C1 segment of cervical spinal cord (tissue), 14 donors: ENCODE measurements around the gene TMC5.
A peak's percentile ranks its signal among the peaks of the same experiment; 100 is the strongest.

Source experiments
- DNase-seq, 14 donors: peaks; one replicate each; lab custom pipeline; 2025; lab: John Stamatoyannopoulos, UW

Gene TMC5

GRCh38 chr16:19460397-19460796 lies 42.7 kb downstream of the TMC5 start:
- DNase-seq, result no peak

DNA sequence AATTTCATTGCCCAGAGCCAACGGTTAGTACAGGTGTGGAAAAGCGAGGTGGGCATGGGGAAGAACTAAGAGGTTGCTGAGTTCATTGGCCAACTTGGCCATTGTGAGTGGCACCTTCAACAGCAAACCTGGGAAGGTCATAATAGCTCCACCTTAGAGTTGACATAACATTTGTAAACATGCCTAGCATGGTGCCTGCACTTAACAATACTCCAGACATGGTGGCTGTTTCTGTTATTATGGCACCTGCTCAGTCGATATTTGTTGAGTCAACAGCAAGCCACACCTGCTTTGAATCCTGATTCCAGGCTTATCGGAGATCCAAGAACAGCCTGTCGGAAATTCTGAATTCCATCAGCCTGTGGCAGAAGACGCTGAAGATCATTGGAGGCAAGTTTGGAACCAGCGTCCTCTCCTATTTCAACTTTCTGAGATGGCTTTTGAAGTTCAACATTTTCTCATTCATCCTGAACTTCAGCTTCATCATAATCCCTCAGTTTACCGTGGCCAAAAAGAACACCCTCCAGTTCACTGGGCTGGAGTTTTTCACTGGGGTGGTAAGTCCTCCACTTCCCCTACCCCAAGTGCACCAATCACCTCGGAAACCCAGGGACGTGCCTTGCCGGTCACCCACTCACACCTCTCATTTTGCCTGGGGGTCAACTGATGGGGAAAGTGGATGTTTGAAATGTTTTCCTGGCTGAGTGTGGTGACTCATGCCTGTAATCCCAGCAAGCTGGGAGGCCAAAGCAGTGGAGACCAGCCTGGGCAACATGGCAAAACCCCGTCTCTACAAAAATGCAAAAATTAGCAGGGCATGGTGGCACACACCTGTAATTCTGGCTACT lies 46.0 kb downstream of the TMC5 start:
- DNase-seq, result no peak

DNA sequence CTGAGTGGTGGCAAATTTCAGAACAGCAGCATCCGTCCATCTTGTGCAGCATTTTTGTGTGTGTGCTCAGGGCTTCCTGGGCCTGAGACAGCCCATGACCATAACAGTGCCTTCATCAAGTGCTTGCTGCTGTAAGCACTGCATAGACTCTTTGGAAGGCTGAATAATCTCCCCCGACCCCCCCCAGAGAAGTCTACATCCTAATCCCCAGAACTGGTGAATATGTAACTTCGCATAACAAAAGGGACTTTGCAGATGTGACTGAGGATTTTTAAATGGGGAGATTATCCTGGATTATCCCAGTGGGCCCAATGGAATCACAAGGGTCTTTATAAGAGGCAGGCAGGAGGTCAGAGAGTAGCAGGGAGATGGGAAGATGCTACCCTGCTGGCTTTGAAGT lies 50.6 kb downstream of the TMC5 start:
- DNase-seq, result no peak

- no peak for DNase-seq
These were observed 54.8 kb downstream of the TMC5 start for GRCh38 chr16:19472482-19472881.

GRCh38 chr16:19474617-19475016 lies 56.9 kb downstream of the TMC5 start:
- no peak for DNase-seq

DNA sequence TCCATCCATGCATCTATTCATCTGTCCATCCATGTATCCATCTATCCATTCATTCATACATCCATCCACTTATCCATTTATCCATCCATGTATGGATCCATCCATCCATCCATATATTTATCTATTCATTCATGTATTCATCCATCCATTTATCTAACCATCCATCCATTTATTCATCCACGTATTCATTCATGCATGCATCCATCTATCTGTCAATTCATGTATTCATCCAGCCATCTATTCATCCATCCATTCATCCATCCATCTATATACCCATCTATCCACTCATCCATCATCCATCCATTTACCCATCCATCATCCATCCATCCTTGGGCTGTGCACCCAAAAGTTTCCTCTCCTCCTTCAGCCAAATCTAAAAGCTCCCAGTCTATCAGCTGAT lies 60.8 kb downstream of the TMC5 start:
- DNase-seq, result no peak

- DNase-seq, result no peak
These were observed 61.6 kb downstream of the TMC5 start for GRCh38 chr16:19479302-19479721.

DNA sequence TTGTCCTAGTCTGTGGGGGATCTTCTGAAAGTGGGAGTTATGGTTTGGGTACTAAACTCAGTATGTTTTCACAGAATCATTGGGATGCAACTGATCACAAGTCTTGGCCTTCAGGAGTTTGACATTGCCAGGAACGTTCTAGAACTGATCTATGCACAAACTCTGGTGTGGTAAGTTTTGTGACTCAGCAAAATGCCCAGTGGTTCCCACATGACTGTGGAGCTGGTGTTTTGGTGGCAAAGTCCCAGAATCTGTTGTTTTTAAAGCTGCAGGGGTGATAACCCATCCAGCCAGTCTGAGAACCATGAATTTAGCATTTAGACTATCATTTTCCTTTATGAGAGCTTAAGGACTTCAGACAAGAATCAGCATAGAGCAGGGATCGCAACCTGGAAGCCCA lies 63.6 kb downstream of the TMC5 start:
- no peak for DNase-seq

DNA sequence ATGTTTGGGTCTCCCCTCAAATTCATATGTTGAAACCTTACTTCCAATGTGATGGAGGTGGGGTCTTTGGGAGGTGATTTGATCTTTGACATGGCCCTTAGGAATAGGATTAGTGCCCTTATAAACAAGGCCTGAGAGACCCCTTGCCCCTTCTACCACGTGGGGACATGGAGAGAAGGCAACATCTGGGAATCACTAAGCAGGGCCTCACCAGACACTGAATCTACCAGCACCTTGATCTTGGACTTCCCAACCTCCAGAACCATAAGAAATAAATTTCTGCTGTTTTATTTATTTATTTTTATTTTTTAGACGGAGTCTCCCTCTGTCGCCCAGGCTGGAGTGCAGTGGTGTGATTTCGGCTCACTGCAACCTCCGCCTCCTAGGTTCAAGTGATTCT lies 64.1 kb downstream of the TMC5 start:
- DNase-seq, result no peak

- DNase-seq, result no peak
These were observed 64.6 kb downstream of the TMC5 start for GRCh38 chr16:19482291-19482690.

DNA sequence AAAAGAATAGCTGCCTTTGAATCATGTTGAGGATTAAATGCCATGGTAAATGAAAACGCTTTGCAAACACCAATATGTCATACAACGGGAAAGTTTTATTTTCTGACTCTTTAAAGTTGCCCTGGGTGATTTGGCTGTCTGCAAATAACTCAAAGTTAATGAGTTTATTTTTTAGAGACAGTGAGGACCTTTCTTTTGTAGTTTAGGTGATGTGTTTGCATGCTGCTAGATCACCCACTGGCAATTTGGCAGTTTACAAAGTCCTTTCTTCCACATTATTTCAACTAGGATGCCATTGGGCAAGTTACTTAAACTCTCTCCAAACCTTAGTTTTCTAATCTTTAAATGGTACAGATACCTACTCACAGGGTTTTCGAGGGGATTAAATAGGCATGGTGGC lies 66.4 kb downstream of the TMC5 start:
- DNase-seq, result no peak

DNA sequence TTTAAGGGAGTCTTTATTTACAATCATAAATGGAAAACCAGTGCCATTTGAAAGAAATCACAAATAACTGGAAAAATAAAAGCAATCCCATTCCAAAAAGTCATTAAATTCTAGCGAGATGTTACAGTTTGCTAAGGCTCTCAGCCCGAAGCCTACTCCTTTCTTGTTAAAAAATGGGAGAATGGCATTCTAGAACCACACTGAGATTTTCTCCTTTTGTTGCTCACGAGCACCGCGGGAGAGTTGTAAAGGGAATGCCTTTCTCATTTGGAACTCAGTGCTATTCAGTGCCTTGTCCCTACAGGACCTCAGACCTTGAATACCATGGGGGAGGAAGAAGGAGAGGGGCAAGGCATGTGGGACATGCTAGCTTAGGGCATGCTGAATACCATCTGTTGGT lies 67.9 kb downstream of the TMC5 start:
- no peak for DNase-seq

GRCh38 chr16:19486051-19486450 lies 68.4 kb downstream of the TMC5 start:
- DNase-seq, result no peak

- DNase-seq, result no peak
These were observed 69.2 kb downstream of the TMC5 start for GRCh38 chr16:19486750-19487325.

DNA sequence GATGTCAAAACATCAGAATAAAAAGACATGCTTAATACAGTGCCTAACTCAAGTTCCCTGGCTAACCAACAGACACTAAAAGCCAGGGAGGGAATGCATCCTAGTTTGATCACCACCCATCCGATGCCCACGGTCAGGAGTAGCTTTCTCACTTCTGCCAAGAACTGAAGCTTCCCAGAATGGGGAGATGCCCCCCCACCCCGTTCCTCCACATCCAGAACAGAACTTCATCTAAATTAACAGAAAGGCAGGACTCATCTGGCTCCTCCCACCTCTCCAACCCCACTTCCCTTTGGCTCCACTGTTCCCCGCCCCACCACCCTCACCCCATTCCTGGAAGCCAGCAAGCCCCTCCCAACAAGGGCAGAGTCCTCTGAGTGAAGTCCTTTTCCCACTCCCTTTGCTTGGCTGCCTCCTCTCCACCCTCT lies 70.5 kb downstream of the TMC5 start:
- DNase-seq, result no peak

- no peak for DNase-seq
These were observed 72.9 kb downstream of the TMC5 start for GRCh38 chr16:19490619-19491018.

DNA sequence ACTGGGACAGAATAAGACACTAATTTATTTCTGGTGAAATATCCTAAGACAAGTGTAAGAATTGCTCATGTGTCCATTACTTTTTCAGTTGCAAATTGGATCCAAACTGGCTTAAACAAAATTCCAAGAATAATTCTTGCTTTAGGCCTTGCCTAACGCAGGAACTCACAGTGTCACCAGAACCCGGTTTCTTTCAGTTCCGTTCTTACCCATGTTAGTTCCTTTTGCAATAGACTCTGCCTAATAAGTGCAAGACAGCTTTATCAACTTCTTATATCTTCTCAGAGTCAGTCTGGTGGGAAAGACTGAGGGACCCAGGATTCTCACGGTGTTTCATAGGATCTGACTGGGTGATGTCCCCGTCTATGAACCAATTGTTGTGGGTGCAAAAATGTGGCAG lies 79.5 kb downstream of the TMC5 start:
- DNase-seq, result peak in 1 of 14 donors; percentile 1

- no peak for DNase-seq
These were observed 81.3 kb downstream of the TMC5 start for GRCh38 chr16:19499006-19499405.

DNA sequence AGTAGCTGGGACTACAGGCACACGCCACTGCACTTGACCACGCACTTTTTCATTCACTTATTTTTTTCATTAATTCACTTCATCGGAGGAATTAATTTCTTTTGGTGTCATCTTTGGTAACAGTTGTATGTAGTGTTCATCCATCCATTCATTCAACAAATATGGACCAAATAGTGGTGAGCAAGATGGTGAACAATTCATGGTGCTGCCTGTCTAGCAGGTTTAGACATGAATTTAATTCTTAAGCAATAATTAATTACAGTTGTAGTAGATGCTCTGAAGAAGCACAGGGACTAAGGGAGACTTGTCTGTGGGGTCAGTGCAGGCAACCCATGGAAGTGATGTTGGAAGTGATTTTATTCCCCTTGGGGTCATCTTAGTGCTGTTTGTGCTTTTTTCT lies 81.8 kb downstream of the TMC5 start:
- DNase-seq, result no peak

- peak in 10 of 14 donors; percentile 1 to 45 (median 28) for DNase-seq
These were observed 84.9 kb downstream of the TMC5 start for GRCh38 chr16:19502395-19503131.

DNA sequence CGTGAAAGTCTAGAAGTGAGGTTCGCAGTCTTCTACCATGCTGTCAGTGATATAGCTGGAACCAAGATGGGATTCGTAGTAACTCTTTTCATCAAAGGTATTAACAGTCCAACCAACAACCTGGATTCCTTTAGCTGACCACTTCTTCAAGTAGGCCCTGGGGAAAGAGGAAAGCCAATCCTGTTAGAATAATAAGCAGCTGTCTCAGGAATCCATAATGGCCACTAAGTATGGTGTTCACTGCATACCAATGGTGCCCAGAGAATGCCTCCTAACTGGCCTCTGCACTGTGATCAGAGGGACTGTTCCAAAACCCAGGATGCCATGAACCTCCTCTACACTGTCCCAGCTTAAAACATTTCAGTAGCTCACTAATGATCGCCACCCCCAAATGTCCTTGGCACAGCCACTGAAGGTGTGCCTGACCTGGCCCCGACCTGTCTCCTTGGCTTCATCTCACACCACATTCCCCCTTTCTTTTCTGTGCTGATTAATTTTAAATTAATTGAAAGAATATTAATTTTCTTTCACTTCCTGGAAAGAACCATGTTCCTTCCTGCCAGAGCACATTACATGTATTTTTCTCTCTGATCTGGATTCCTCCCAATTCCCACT lies 85.9 kb downstream of the TMC5 start:
- DNase-seq, result no peak

GRCh38 chr16:19505600-19506303 lies 88.1 kb downstream of the TMC5 start:
- DNase-seq, result no peak
